Hepatocyte (in vitro differentiated cells): ENCODE measurements around the gene KIF3A. TPM values are rescaled to one million over a fixed set of nuclear protein-coding genes. Genes with fewer than 3 reads are reported as not detected.

ENCODE experiments used
- DNase-seq: peaks from one replicate; pipeline ENCODE4 v3.0.0-alpha.2; 2016; ENCODE audit warnings: low spot score
- H2AFZ ChIP-seq: fragments of 200-600 bp; sonication (generic); 2 replicates; pipeline ENCODE4 v1.6.0; 2016; ENCODE audit warnings: antibody characterized with exemption, mild to moderate bottlenecking
- H3K27ac ChIP-seq: fragments of 200-600 bp; sonication (generic); 2 replicates; pipeline ENCODE4 v1.5.1; 2016; ENCODE audit warnings: mild to moderate bottlenecking
- H3K27me3 ChIP-seq: fragments of 200-600 bp; sonication (generic); 2 replicates; pipeline ENCODE4 v1.6.1; 2016
- H3K36me3 ChIP-seq: fragments of 200-600 bp; sonication (generic); replicated peaks from 2 replicates; pipeline ENCODE4 v1.5.1; 2016; ENCODE audit warnings: low read depth; ENCODE audit not compliant: insufficient read depth
- H3K4me1 ChIP-seq: fragments of 200-600 bp; sonication (generic); 2 replicates; pipeline ENCODE4 v1.5.1; 2016; ENCODE audit warnings: mild to moderate bottlenecking, moderate library complexity; ENCODE audit not compliant: insufficient read depth
- H3K4me2 ChIP-seq: fragments of 200-600 bp; sonication (generic); 2 replicates; pipeline ENCODE4 v1.6.0; 2016
- H3K4me3 ChIP-seq: fragments of 200-600 bp; sonication (generic); 2 replicates; pipeline ENCODE4 v1.5.1; 2016; ENCODE audit warnings: mild to moderate bottlenecking
- H3K79me2 ChIP-seq: fragments of 200-600 bp; sonication (generic); 2 replicates; pipeline ENCODE4 v1.6.0; 2017; ENCODE audit warnings: mild to moderate bottlenecking
- H3K9me2 ChIP-seq: fragments of 200-600 bp; sonication (generic); replicated peaks from 2 replicates; pipeline ENCODE4 v1.6.0; 2017; ENCODE audit warnings: mild to moderate bottlenecking; ENCODE audit not compliant: insufficient read depth
- H3K9me3 ChIP-seq: fragments of 200-600 bp; sonication (generic); 2 replicates; pipeline ENCODE4 v1.5.1; 2016; ENCODE audit warnings: low read depth, mild to moderate bottlenecking
- H4K20me1 ChIP-seq: fragments of 200-600 bp; sonication (generic); 2 replicates; pipeline ENCODE4 v1.6.0; 2016; ENCODE audit warnings: mild to moderate bottlenecking; ENCODE audit not compliant: insufficient read depth, poor library complexity, severe bottlenecking
- CTCF ChIP-seq: fragments of 200-600 bp; sonication (generic); IDR thresholded peaks from 2 replicates; pipeline ENCODE4 v1.5.1; 2016; ENCODE audit warnings: antibody characterized with exemption, mild to moderate bottlenecking; ENCODE audit not compliant: poor library complexity
- EZH2 ChIP-seq: fragments of 200-600 bp; sonication (generic); IDR thresholded peaks from 2 replicates; pipeline ENCODE4 v1.6.1; 2016; ENCODE audit warnings: antibody characterized with exemption, mild to moderate bottlenecking, borderline replicate concordance
- EZH2phosphoT487 ChIP-seq: fragments of 200-600 bp; sonication (generic); IDR thresholded peaks from one replicate; pipeline ENCODE4 v1.6.1; 2018; ENCODE audit warnings: antibody characterized with exemption, mild to moderate bottlenecking, low read depth, moderate library complexity; ENCODE audit not compliant: unreplicated experiment, severe bottlenecking
- WGBS: methylation state at CpG from one replicate; pipeline ENCODE4 v1.1.6; 2016; ENCODE audit warnings: low lambda C conversion rate; ENCODE audit errors: missing lambda C conversion rate; 5-methylcytosine and 5-hydroxymethylcytosine counted together
- polyA plus RNA-seq: library from polyadenylated mRNA; unstranded; fragments of >200 nt; fragmentation: Nextera tagmentation; extraction: Ambion mirVana; gene quantifications from 2 replicates; pipeline ENCODE4 v1.2.1, GENCODE V29; 2016
- total RNA-seq: library from RNA; depleted of rRNA; stranded (reverse); fragments of >200 nt; gene quantifications from 2 replicates; pipeline ENCODE4 v1.2.3, GENCODE V29; 2014

The KIF3A gene
- total and polyA plus RNA-seq, 2 experiments from 2014 or later, result 9.2 to 12.6 TPM

DNA sequence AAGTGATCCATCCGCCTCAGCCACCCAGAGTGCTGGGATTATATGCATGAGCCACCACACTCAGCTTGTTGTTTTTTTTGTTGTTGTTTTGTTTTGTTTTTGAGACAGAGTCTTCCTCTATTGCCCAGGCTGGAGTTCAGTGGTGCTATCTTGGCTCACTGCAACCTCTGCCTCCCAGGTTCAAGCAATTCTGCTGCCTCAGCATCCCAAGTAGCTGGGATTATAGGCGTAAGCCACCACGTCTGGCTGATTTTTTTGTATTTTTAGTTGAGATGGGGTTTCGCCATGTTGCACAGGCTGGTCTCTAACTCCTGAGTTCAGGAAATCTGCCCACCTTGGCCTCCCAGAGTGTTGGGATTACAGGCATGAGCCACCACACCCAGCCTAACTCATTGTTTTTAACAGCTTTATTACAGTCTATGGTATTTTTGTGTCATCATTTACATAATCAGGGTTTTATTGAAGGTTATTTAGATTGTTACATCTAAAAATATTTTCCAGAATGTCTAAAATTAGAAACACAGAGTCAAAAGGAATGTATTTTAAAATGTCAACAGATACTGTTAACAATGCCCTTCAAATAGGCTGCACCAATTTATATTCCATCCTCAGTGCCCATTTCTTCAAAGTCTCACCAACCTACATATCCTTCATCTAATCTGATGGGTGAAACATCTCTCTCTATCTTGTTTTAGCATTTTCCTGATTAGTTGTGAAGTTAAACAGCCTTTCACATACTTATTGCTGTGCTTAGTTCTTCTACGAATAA is 18.6 kb downstream of the KIF3A start:
- Histone ChIP-seq H4K20me1 (no peaks in the 10 kb centered on the region), H3K9me2 (no peaks in the 10 kb centered on the region), H3K4me1 (no peaks in the 10 kb centered on the region), H3K4me3 (no peak overlapping the region), H3K27ac (no peak overlapping the region), H3K36me3 (no peaks in the 10 kb centered on the region), H3K79me2 (no peaks in the 10 kb centered on the region), H3K27me3 (no peaks in the 10 kb centered on the region), H3K4me2 (no peak overlapping the region), H2AFZ (no peak overlapping the region), H3K9me3 (no peaks in the 10 kb centered on the region)
- DNase-seq, result no peak
- 96% methylated on average over 5 of the region's 5 CpGs for WGBS
- no peak for TF ChIP-seq EZH2phosphoT487
- TF ChIP-seq CTCF, result no peak
- TF ChIP-seq EZH2, result no peak

- Histone ChIP-seq H3K9me3 (no peaks in the 10 kb centered on the region), H3K4me2 (no peak overlapping the region), H3K36me3 (no peaks in the 10 kb centered on the region), H4K20me1 (no peaks in the 10 kb centered on the region), H3K9me2 (no peaks in the 10 kb centered on the region), H3K27ac (no peak overlapping the region), H3K79me2 (no peaks in the 10 kb centered on the region), H3K4me1 (no peaks in the 10 kb centered on the region), H3K4me3 (no peak overlapping the region), H2AFZ (no peak overlapping the region), H3K27me3 (no peaks in the 10 kb centered on the region)
- no peak for DNase-seq
- no peak for TF ChIP-seq EZH2phosphoT487
- peak; percentile 51 for TF ChIP-seq CTCF
- TF ChIP-seq EZH2, result no peak
- WGBS, result 83% methylated on average over 11 of the region's 11 CpGs
These were observed 22.7 kb downstream of the KIF3A start for GRCh38 chr5:132714456-132715307.

- Histone ChIP-seq H3K4me1 (no peaks in the 10 kb centered on the region), H4K20me1 (no peaks in the 10 kb centered on the region), H3K79me2 (no peaks in the 10 kb centered on the region), H3K36me3 (no peaks in the 10 kb centered on the region), H3K27ac (no peak overlapping the region), H3K9me2 (no peaks in the 10 kb centered on the region), H2AFZ (no peak overlapping the region), H3K27me3 (no peaks in the 10 kb centered on the region), H3K4me2 (no peak overlapping the region), H3K4me3 (no peak overlapping the region), H3K9me3 (no peaks in the 10 kb centered on the region)
- TF ChIP-seq EZH2phosphoT487, result no peak
- no peak for TF ChIP-seq EZH2
- no peak for TF ChIP-seq CTCF
- no peak for DNase-seq
These were observed 28.7 kb downstream of the KIF3A start for GRCh38 chr5:132708645-132709044.
